Measurements from ENCODE around the gene MT1F. TPM values are rescaled to one million over a fixed set of nuclear protein-coding genes. Genes with fewer than 3 reads are reported as not detected.

MT1F gene
- total RNA-seq, 2 experiments from 2014 or later = 7.7 to 9.0 TPM

- CTCF ChIA-PET = interaction anchor here (2.6 kb wide), 1 partner anchor 16 kb away, joined by 6 read pairs; no protein-coding TSS in a partner anchor
- no peaks in the 10 kb centered on the region for H3K9me3 Mint-ChIP-seq
Measured at GRCh38 chr16:56614549-56614991, 43.2 kb upstream of the MT1F start.

GRCh38 chr16:56615353-56615752, 42.4 kb upstream of the MT1F start:
- intact Hi-C loops (cut with micrococcal nuclease) = no loop called here
- ChIA-PET POLR2A (interaction anchor here (0.6 to 1.3 kb wide), 3 partner anchors 9 to 67 kb away, joined by 3 read pairs; no protein-coding TSS in a partner anchor), CTCF (interaction anchor here (2.6 kb wide), 1 partner anchor 15 kb away, joined by 6 read pairs; no protein-coding TSS in a partner anchor)
- H3K36me3 Mint-ChIP-seq (ENCODE audit: low read depth) = no peaks in the 10 kb centered on the region
- H3K27me3 Mint-ChIP-seq = peaks cover 12% of the 10 kb centered on the region
- peaks cover 59% of the 10 kb centered on the region for H3K4me1 Mint-ChIP-seq (ENCODE audit: low read depth)
- H3K27ac Mint-ChIP-seq = no peak overlapping the region
- H3K9me3 Mint-ChIP-seq = no peaks in the 10 kb centered on the region
- H3K4me3 Mint-ChIP-seq = no peak overlapping the region
- no peak for TF ChIP-seq CTCF (IDR thresholded peaks at IDR 0.05)
- DNase-seq = no peak
- ATAC-seq = no peak

More at GRCh38 chr16:56614549-56614991, 43.2 kb upstream of the MT1F start:
- Mint-ChIP-seq H3K4me1 (ENCODE audit: low read depth) (peaks cover 65% of the 10 kb centered on the region), H3K27me3 (peaks cover 12% of the 10 kb centered on the region), H3K36me3 (ENCODE audit: low read depth) (no peaks in the 10 kb centered on the region), H3K4me3 (no peak overlapping the region), H3K27ac (peak overlapping the region; percentile 69)
- POLR2A ChIA-PET = interaction anchor here (0.6 to 1.3 kb wide), 3 partner anchors 9 to 66 kb away, joined by 3 read pairs; partner anchors contain the start of gene MT1E
- ATAC-seq (peak; percentile 64), DNase-seq (peak; percentile 72)
- intact Hi-C loops (cut with micrococcal nuclease) = loop anchor here (5.0 kb wide), 1 partner anchor 68 kb away; the partner anchor contains the start of gene MT1X
- TF ChIP-seq CTCF (IDR thresholded peaks at IDR 0.05) = no peak

- Mint-ChIP-seq H3K4me1 (ENCODE audit: low read depth) (peaks cover 46% of the 10 kb centered on the region), H3K36me3 (ENCODE audit: low read depth) (no peaks in the 10 kb centered on the region), H3K27me3 (peaks cover 12% of the 10 kb centered on the region), H3K4me3 (peak overlapping the region; percentile 66), H3K27ac (no peak overlapping the region), H3K9me3 (no peaks in the 10 kb centered on the region)
- POLR2A ChIA-PET = no interaction called here
- TF ChIP-seq CTCF (IDR thresholded peaks at IDR 0.05) = no peak
- intact Hi-C loops (cut with micrococcal nuclease) = no loop called here
- no peak for ATAC-seq
- no peak for DNase-seq
- CTCF ChIA-PET = interaction anchor here (0.8 to 2.4 kb wide), 3 partner anchors 9 to 16 kb away, joined by 3 to 11 read pairs (median 3); partner anchors contain the start of gene MT1E
Measured at GRCh38 chr16:56616608-56617211, 41.0 kb upstream of the MT1F start.

- ChIA-PET POLR2A (interaction anchor here (0.7 kb wide), 1 partner anchor 85 kb away, joined by 3 read pairs; no protein-coding TSS in a partner anchor), CTCF (interaction anchor here (0.8 to 2.4 kb wide), 6 partner anchors 8 to 85 kb away, joined by 3 to 11 read pairs (median 3); partner anchors contain the start of gene MT1E)
- intact Hi-C loops (cut with micrococcal nuclease) = no loop called here
- Mint-ChIP-seq H3K27ac (no peak overlapping the region), H3K27me3 (peaks cover 12% of the 10 kb centered on the region), H3K36me3 (ENCODE audit: low read depth) (no peaks in the 10 kb centered on the region), H3K4me1 (ENCODE audit: low read depth) (peaks cover 42% of the 10 kb centered on the region), H3K4me3 (peak overlapping the region; percentile 66), H3K9me3 (no peaks in the 10 kb centered on the region)
- peak; percentile 76 for ATAC-seq
- TF ChIP-seq CTCF (IDR thresholded peaks at IDR 0.05) = no peak
- DNase-seq = peak; percentile 81
Measured at GRCh38 chr16:56617212-56618085, 40.3 kb upstream of the MT1F start.
